Measurements from ENCODE around the gene IL2RG.

The IL2RG gene

GRCh38 chrX:71067712-71068043 is 43.7 kb downstream of the IL2RG start:
- DNase-seq = no peak

GRCh38 chrX:71067089-71067488 is 44.3 kb downstream of the IL2RG start:
- no peak for DNase-seq

GRCh38 chrX:71060127-71060526 is 51.2 kb downstream of the IL2RG start:
- no peak for DNase-seq

- DNase-seq = no peak
Observed at GRCh38 chrX:71057848-71058530, 53.4 kb downstream of the IL2RG start.

Measured in stimulated activated CD4-positive, alpha-beta T cell treated with anti-CD3 and anti-CD28 coated beads, Interleukin-12 subunit alpha, Interleukin-12 subunit beta, amount 100 ng/mL, for 4 hours (primary cell).